ENCODE data around the gene CDK9.
"Not testable (repeated sequence)": the region's sequence is repeated elsewhere in the genome, so short reads cannot be mapped to it uniquely, and the experiment has no call there.

CDK9 gene

DNA sequence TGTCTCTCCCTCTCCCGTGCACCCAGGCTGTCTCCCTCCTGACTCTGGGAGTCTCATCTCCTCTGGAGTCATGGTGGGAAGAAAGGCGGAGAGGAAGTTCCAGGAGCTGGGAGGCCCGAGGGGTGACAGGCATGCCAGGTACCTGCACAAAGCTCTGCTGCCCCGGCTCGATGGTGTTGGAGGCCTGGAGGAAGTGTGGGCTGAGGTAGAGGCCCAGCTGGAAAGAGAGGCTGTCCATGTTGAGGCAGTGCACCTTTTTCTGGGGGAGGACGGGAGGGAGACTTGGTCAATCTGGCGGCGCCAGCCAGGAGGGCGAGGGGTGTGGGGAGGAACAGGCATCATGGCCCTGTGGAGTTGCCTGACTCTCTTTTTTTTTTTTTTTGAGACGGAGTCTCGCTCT lies 32.7 kb downstream of the CDK9 start:
- DNase-seq (ENCODE audit: low read depth in 2 of 3, low spot score in 1 of 3) = no peak

DNA sequence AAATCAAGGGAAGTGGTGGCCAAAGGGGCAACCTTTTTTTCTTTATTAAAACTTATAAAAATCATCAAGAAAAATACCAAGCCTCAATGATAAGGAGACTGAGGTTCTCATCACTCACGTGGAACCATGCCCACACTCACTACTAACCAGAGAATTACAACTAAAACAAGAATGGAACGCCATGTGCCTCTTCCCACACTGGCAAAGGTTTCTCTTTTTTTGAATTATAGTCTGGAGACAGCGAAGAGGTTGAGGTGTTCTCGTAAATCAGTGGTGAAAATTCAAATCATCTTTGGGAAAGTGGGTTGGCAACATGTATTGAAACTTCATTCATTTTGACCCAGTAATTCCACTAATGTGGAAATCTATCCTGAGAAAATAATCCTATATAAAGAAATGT lies 36.3 kb downstream of the CDK9 start:
- no peak for DNase-seq (ENCODE audit: low read depth in 2 of 3, low spot score in 1 of 3)

DNA sequence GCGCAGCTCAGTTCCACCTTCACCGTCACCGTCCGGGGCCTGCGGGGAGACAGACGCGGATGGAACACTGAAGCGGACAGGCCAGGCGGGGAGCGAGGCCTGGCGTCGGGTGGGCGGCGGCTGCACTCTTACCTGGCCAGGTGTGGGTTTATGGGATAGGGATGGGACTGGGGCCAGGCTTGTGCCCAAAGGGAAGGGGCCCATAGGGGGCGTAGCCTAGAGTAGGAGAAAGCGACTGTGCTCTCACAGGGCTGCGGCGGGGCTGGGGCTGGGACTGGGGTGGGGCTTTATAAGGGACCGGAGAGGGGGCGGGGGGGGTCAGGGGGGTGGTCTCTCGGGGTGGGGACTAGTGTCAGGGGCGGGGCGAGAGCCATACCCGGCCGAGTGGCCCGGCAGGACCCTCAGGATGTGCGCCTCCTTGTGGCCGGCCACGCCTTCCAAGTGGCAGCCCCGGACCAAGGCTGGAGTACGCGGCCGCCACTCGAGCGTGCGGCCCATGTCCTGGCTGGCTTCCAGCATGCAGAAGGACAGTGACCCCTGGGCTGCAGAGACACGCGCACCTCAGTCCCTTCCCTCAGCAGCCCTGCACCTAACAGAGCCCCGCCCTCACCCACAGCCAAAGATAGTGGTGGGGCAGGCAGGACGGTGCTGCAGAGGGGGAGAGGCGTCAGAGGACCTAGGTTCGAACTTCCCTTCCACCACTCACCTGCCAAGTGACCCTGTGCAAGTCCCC lies 39.7 kb downstream of the CDK9 start:
- no peak for DNase-seq (ENCODE audit: low read depth in 2 of 3, low spot score in 1 of 3)

GRCh38 chr9:127826253-127826913 lies 40.5 kb downstream of the CDK9 start:
- DNase-seq (ENCODE audit: low read depth in 2 of 3, low spot score in 1 of 3) = no peak

GRCh38 chr9:127828262-127829031 lies 42.6 kb downstream of the CDK9 start:
- DNase-seq (ENCODE audit: low read depth in 2 of 3, low spot score in 1 of 3) = no peak

DNA sequence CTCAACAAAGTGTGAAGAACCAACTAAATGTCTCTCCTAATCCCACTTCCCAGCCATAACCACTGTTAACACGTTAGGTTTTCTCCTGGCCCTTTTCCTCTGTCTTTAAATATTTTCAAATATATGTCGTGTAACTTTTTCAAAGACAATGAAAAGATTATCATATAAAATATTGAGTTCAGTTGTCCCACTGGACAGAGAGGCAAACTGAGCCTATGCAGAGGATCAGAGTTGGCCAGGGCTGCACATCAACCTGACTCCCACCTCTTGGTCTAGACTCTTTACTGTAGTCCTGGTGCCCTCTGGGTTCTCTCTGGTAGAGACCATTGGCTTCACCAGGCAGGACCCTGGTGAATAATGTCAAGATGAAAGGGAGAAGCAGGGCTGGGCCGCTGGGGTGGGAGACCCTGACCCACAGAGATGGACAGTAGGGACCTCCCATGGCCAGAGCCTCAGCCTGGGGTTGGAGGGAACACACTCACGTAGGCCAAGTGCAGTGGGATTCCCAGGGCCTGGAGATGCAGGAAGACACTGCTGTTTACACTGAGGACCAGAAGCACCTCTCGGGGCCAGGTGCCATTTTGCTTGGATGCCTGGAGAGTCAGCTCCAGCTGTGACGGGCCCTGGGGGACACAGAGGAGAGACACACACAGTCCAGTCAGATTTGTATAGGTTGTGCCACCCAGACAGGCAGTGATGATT lies 43.5 kb downstream of the CDK9 start:
- no peak for DNase-seq (ENCODE audit: low read depth in 2 of 3, low spot score in 1 of 3)

GRCh38 chr9:127832248-127832647 lies 46.4 kb downstream of the CDK9 start:
- DNase-seq (ENCODE audit: low read depth in 2 of 3, low spot score in 1 of 3) = no peak

DNA sequence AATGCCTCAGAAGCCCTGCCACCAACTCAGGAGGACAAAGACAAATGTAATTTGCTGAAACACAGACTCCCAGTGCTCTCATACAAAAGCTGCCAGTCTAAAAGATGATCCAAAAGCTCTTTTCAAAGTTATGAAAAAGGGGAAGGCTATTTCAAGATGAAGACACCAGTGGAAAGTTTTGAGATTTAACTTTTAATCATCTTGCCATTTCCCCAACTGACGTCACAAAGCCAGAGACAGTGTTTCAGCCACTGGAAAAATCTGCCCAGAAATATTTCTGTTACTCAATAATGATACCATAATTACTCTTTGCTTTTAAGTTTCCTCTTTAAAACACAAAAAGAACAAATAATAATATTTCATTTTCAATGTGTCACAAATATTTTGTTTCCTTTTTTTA lies 47.7 kb downstream of the CDK9 start:
- no peak for DNase-seq (ENCODE audit: low read depth in 2 of 3, low spot score in 1 of 3)

DNA sequence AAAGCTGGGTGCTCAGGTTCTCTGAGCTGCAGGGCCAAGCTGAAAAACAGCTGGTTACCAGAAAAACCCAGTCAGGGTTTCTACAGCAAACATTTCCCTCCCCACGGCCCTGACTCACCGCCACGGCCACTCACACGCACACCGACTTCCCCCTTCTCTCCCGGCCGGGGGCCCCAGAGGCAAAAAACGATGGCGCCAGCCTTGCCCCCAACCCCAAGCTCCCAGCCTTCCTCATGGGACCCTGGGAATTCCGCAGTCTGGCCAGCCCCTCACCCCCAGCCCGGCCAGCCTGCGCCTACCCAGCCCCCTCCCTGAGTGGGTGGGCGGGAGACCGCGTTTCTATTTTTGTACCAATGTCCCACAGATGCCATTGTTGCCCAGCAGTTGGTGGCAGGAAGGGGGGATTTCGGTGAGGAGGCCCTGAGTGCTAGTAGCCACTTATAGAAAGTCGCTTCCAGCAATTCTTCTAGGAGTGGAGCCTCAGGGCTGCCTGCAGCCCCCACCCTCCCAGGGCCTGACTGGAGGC lies 50.2 kb downstream of the CDK9 start:
- peak in 1 of 3 donors; percentile 13 for DNase-seq (ENCODE audit: low read depth in 2 of 3, low spot score in 1 of 3)

GRCh38 chr9:127836561-127836960 lies 50.7 kb downstream of the CDK9 start:
- DNase-seq (ENCODE audit: low read depth in 2 of 3, low spot score in 1 of 3) = not testable (repeated sequence)

DNA sequence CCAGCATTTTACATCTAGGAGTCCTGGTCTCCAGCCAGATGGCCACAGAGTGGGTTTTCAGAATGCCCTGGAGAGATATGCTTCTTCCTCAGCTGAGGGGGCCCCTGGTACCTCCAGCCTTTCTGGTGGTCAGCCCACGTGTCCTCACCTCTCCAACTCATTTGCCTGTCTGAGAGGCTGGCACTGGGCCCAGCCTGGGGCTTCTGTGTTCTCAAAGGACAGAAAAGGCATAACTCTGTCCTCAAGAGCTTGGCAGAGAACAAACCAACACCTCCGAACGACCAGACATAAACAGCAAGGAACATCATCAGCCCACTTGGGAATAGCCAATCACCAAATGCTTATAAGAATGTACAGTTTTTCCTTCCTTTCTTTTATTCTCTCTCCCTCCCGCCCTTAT lies 51.5 kb downstream of the CDK9 start:
- DNase-seq (ENCODE audit: low read depth in 2 of 3, low spot score in 1 of 3) = no peak

GRCh38 chr9:127838375-127839078 lies 52.7 kb downstream of the CDK9 start:
- no peak for DNase-seq (ENCODE audit: low read depth in 2 of 3, low spot score in 1 of 3)

Data from stimulated activated CD4-positive, alpha-beta T cell treated with anti-CD3 and anti-CD28 coated beads, Interleukin-12 subunit alpha, Interleukin-12 subunit beta, amount 100 ng/mL, for 48 hours (primary cell).